ENCODE data around the gene PAX8.

PAX8 gene

GRCh38 chr2:113227698-113228097, 51.0 kb downstream of the PAX8 start (continued):
- TF ChIP-seq ZNF548 (tag by site-specific recombination; IDR thresholded peaks at IDR 0.05), result no peak
- no peak for TF ChIP-seq ZNF140 (tag by site-specific recombination; IDR thresholded peaks at IDR 0.05)
- TF ChIP-seq ZSCAN4 (tag by site-specific recombination; IDR thresholded peaks at IDR 0.05), result no peak
- TF ChIP-seq HOXC10 (CRISPR knock-in tag; IDR thresholded peaks at IDR 0.05), result no peak
- TF ChIP-seq ZNF518A (tag by site-specific recombination; conservative IDR thresholded peaks at IDR 0.05; ENCODE audit: low read depth), result no peak
- no peak for TF ChIP-seq ZNF544 (tag by site-specific recombination; IDR thresholded peaks at IDR 0.05)

DNA sequence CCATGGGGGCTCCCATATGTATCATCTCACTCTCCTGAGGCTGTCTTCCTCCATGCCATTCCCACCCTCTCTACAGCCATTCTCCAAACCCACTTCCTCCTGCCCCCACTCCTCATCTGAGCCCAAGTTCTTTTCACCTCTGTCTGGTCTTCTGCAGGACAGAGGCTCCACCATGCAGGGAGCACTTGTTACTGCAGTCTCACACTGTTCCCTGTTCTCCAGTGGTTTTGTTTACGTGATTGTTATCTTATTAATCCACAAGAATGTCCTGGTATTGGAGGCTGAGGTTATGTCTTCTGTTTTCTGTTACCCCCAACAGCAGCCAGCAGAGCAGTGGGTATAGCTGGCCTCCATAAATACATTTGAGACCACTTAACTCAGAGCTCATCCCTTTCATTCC, 51.4 kb downstream of the PAX8 start:
- CTCF ChIA-PET, result interaction anchor here (1.0 to 1.1 kb wide), 2 partner anchors 23 to 143 kb away, joined by 3 to 4 read pairs; no protein-coding TSS in a partner anchor
- Histone ChIP-seq H3K36me3 (ENCODE audit: control insufficient read depth in 2 of 2, insufficient read depth in 1 of 2, low read length in 2 of 2) (no peaks in the 10 kb centered on the region), H3K4me1 (ENCODE audit: control insufficient read depth, insufficient read depth, low read length) (peaks cover 8% of the 10 kb centered on the region; the same call in 1 of the 2 replicates), H3K27ac (ENCODE audit: extremely low read depth, low read depth, low read length) (no peak overlapping the region), H3K9me3 (ENCODE audit: control insufficient read depth, insufficient read depth, low read depth, low read length) (no peaks in the 10 kb centered on the region), H3K4me3 (ENCODE audit: low read depth, low read length) (no peak overlapping the region)
- POLR2A ChIA-PET, result no interaction called here
- TF ChIP-seq ZNF785 (tag by site-specific recombination; IDR thresholded peaks at IDR 0.05), result no peak
- TF ChIP-seq, protein P1, sequence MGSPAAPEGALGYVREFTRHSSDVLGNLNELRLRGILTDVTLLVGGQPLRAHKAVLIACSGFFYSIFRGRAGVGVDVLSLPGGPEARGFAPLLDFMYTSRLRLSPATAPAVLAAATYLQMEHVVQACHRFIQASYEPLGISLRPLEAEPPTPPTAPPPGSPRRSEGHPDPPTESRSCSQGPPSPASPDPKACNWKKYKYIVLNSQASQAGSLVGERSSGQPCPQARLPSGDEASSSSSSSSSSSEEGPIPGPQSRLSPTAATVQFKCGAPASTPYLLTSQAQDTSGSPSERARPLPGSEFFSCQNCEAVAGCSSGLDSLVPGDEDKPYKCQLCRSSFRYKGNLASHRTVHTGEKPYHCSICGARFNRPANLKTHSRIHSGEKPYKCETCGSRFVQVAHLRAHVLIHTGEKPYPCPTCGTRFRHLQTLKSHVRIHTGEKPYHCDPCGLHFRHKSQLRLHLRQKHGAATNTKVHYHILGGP (tag by site-specific recombination; IDR thresholded peaks at IDR 0.05), result no peak
- TF ChIP-seq ZNF777 (tag by site-specific recombination; IDR thresholded peaks at IDR 0.05; ENCODE audit: borderline replicate concordance), result no peak
- TF ChIP-seq, protein P2, sequence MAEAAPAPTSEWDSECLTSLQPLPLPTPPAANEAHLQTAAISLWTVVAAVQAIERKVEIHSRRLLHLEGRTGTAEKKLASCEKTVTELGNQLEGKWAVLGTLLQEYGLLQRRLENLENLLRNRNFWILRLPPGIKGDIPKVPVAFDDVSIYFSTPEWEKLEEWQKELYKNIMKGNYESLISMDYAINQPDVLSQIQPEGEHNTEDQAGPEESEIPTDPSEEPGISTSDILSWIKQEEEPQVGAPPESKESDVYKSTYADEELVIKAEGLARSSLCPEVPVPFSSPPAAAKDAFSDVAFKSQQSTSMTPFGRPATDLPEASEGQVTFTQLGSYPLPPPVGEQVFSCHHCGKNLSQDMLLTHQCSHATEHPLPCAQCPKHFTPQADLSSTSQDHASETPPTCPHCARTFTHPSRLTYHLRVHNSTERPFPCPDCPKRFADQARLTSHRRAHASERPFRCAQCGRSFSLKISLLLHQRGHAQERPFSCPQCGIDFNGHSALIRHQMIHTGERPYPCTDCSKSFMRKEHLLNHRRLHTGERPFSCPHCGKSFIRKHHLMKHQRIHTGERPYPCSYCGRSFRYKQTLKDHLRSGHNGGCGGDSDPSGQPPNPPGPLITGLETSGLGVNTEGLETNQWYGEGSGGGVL (tag by site-specific recombination; IDR thresholded peaks at IDR 0.05), result no peak
- TF ChIP-seq, protein P3, sequence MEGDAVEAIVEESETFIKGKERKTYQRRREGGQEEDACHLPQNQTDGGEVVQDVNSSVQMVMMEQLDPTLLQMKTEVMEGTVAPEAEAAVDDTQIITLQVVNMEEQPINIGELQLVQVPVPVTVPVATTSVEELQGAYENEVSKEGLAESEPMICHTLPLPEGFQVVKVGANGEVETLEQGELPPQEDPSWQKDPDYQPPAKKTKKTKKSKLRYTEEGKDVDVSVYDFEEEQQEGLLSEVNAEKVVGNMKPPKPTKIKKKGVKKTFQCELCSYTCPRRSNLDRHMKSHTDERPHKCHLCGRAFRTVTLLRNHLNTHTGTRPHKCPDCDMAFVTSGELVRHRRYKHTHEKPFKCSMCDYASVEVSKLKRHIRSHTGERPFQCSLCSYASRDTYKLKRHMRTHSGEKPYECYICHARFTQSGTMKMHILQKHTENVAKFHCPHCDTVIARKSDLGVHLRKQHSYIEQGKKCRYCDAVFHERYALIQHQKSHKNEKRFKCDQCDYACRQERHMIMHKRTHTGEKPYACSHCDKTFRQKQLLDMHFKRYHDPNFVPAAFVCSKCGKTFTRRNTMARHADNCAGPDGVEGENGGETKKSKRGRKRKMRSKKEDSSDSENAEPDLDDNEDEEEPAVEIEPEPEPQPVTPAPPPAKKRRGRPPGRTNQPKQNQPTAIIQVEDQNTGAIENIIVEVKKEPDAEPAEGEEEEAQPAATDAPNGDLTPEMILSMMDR (tag by site-specific recombination; IDR thresholded peaks at IDR 0.05), result 0 out of 2 replicates have a peak, but pooled peaks have one; percentile 10

- no peaks in the 10 kb centered on the region for H3K9me3 ChIP-seq (ENCODE audit: control insufficient read depth, insufficient read depth, low read depth, low read length)
- no peak overlapping the region for H3K4me3 ChIP-seq (ENCODE audit: low read depth, low read length)
- H3K36me3 ChIP-seq (ENCODE audit: control insufficient read depth in 2 of 2, insufficient read depth in 1 of 2, low read length in 2 of 2), result no peaks in the 10 kb centered on the region
- peaks cover 8% of the 10 kb centered on the region; the same call in 1 of the 2 replicates for H3K4me1 ChIP-seq (ENCODE audit: control insufficient read depth, insufficient read depth, low read length)
- POLR2A ChIA-PET, result no interaction called here
- TF ChIP-seq ZNF837 (tag by site-specific recombination; IDR thresholded peaks at IDR 0.05), result no peak
- TF ChIP-seq, protein P4, sequence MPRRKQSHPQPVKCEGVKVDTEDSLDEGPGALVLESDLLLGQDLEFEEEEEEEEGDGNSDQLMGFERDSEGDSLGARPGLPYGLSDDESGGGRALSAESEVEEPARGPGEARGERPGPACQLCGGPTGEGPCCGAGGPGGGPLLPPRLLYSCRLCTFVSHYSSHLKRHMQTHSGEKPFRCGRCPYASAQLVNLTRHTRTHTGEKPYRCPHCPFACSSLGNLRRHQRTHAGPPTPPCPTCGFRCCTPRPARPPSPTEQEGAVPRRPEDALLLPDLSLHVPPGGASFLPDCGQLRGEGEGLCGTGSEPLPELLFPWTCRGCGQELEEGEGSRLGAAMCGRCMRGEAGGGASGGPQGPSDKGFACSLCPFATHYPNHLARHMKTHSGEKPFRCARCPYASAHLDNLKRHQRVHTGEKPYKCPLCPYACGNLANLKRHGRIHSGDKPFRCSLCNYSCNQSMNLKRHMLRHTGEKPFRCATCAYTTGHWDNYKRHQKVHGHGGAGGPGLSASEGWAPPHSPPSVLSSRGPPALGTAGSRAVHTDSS (tag by site-specific recombination; IDR thresholded peaks at IDR 0.05), result peak; percentile 96
- CTCF ChIA-PET, result interaction anchor here (0.7 to 1.1 kb wide), 4 partner anchors 14 to 144 kb away, joined by 3 to 4 read pairs (median 3); no protein-coding TSS in a partner anchor
- H3K27ac ChIP-seq (ENCODE audit: extremely low read depth, low read depth, low read length), result no peak overlapping the region
These were observed 52.3 kb downstream of the PAX8 start for GRCh38 chr2:113226462-113226861.
